CD1c-positive myeloid dendritic cell (primary cell): ENCODE data around the gene TPCN1.
A peak's percentile ranks its signal among the peaks of the same experiment; 100 is the strongest.

ENCODE experiments used
- DNase-seq: peaks from one replicate; pipeline ENCODE4 v3.0.0-alpha.2; 2016; ENCODE audit errors: extremely low spot score

Gene TPCN1

DNA sequence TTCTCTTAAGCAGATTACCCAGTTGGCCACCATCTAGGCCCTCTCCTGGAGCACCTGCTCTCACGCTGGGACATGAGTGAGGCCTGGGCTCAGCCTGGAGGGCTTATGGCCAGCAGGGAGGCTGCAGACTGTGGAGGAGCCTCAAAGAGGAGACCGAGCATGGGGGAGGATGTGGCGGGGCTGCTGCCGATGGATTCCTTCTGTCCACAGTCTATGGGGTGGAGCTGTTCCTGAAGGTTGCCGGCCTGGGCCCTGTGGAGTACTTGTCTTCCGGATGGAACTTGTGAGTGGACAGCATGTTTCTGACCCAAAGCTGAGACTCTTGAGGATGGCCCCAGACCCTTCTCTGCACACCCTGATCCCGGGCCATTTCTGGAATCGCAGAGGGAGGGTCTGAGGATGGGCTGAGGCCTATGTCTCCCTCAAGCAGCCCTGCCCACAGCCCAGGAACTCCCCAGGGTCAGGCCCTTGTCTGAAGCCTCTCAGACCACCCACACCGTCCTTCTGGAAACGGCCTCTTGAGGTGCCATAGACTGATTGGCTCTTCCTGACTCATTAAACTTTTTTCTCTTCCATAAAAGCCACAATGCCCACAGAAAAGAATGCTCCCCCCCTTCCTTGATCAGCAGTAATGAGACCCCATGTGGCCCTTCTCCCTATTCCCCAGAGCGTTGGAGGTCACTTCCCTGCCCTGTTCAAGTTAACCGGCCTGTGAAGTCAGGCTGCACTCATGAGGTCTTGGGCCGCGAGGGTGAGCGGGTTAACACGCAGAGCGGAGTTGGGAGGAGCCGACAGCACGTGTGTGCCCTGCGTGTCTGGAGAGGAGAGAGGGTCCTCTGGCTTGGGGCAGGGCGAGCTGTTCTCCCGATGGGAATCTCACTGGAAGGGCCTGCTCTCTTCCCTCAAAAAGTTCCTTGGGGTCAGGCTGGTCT, 64.7 kb downstream of the TPCN1 start:
- no peak for DNase-seq

DNA sequence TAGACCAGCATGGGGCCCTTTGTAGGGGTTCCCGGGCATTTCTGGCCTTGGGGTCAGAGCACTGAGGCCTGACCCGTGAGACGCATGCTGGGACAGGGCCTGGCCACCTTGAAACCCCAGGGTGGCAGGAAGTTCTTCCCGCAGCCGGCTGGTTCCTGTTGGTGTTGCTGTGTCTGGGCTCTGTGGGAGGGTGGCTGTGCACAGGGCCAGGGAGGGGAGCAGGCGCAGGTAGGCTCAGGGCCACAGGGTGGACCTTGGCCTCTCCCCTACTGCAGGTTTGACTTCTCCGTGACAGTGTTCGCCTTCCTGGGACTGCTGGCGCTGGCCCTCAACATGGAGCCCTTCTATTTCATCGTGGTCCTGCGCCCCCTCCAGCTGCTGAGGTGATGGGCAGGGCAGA, 65.4 kb downstream of the TPCN1 start:
- no peak for DNase-seq

DNA sequence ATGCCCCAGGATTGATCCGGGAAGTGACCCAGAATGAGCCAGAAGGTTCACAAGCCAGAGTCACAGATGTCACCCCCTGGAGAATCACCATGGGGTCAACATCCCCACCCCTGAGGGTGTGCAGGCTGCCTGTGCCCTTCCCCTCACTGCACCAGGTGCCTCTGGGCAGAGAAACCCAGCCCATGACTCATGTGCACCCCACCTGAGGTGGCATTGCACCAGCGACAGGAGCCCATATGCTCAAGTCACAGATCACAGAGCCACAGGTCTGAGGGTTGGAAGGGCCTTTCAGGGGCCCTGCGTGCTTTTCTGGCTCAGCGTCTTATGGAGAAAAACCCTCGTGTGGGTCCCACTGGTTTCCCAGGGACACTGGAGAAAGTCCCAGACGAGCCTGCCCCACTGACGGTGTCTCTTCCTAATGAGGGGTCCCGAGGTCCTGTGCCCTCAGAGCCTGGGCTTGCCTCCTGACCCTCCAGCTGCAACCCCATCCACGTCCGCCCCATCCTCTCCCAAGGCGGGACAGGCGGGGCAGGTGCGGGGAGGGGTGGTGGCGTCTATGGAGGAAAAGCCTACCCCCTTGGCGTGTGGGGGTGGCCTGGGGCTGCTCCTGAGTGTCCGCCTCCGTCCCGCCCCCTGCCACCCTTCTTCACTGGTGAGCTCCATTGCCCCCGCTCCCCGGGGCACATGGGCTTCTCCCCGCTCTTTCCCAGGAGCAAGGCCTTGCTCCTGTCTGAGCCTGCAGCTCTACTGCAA, 66.1 kb downstream of the TPCN1 start:
- no peak for DNase-seq

DNA sequence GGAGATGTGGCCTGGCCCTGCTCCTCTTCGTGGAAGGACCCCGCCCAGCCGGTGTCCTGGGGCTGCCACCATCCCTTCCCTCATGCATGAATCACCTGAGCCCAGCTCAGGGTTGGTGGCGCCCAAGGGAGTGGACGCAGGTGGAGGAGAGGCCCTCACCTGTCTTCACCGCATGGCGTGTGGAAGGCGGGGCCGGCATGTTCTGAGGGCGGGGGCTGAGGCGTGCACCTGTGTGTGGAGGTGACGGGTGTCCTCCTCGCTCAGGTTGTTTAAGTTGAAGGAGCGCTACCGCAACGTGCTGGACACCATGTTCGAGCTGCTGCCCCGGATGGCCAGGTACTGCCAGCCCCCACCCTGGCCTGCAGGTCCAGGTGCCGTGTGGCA, 66.6 kb downstream of the TPCN1 start:
- DNase-seq: no peak

DNA sequence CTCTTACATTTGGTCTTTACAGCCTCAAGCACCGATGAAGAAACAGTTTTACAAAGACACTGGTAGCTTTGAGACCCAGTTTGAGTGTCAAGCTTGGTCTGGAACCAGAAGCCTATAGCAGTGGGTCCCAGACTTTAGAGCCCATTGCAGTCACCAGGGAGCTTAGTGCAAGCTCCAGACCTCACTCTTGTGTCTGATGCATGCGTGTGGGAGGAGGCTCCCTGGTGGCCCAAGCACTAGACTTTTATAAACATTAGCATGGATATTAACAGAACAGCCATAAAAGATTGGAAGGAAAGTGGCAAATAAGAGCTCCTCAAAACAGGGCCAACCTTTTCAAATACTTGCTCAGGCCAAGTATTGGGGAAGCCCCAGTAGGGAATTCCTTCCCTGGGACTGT, 68.1 kb downstream of the TPCN1 start:
- DNase-seq: no peak

DNA sequence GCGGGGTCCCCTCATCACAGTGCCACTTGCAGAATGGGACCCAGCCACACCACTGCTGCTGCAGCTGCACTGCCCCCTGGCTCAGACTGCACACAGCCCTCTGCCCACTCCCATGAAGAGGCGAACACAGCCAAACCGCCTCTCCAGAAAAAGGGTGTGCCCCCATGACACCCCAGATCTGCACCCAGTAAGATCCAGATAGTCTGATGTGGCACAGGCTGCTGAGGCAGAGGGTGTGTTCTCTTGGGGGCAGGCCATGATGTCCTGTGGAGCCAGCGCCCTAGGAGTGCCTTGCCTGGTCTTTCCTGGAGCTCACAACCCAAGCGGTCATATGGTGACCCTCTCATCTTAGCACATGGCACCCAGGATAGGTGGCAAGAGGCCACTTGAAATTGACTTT, 69.2 kb downstream of the TPCN1 start:
- no peak for DNase-seq

DNA sequence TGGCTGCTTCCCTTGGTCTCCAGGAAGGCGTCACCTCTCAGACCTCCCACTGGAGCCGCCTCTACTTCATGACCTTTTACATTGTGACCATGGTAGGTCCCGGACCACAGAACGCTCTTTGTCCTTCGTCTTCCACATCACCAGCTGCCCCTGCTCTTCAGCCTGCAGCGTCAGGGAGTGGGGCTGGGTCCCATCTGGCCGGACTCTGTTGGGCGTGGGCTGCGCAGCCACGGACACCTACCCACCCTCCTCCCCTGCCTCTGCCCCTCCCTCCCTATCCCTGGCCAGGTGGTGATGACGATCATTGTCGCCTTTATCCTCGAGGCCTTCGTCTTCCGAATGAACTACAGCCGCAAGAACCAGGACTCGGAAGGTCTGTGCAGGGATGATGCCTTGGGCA, 70.3 kb downstream of the TPCN1 start:
- no peak for DNase-seq

DNA sequence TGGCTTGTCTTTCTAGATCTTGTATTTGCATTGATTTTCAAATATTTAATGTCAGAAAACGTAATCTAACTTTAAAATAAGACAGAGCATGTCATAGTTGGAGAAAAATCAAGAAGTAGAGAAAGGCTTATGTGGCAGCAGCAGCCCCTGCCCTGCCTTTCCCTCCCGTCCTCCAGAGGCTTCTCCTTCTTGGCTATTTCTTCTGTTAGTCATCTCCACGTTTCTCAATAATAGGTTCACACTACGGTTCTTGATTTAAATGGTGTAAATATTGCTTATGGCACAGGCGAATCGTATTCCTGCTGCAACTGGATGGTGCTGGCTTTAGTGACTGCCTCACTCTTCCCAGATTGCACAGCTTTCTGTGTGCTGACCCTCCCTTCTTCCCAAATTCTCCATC, 70.8 kb downstream of the TPCN1 start:
- DNase-seq: no peak

DNA sequence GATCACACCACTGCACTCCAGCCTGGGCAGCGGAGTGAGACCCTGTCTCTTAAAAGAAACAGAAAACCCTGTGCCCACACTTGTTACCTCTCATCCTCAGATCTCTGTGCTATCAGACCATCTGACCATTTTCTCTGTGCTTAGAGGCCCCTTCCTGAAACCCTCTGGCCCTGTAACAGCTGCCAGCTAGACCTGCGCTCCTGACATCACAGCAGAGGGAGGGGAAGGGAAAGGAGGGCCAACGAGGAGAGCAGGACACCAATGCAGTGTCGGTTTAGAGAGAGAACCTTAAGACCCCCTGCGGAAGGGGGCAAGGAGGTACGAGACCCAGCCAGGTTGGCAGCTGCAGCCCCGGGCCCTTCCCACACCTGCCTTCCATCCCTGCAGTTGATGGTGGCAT, 71.3 kb downstream of the TPCN1 start:
- no peak for DNase-seq

DNA sequence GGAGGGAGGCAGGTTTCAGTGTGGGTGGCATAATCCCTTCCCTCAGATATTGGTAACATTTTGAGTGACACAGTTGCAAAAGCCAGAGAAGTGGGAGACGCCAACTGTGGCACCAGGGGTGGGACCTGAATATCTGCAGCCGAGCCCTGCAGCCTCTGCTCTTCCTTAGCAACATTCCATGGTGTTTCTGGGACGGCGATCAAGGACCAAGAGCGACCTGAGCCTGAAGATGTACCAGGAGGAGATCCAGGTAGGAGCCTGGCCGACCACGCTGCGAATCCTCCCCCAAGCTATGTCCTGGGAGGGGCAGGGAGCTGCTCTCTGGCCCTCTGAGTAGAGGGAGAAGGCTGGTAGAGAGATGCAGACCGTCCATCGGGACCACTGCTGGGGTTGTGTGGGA, 71.8 kb downstream of the TPCN1 start:
- DNase-seq: no peak

DNA sequence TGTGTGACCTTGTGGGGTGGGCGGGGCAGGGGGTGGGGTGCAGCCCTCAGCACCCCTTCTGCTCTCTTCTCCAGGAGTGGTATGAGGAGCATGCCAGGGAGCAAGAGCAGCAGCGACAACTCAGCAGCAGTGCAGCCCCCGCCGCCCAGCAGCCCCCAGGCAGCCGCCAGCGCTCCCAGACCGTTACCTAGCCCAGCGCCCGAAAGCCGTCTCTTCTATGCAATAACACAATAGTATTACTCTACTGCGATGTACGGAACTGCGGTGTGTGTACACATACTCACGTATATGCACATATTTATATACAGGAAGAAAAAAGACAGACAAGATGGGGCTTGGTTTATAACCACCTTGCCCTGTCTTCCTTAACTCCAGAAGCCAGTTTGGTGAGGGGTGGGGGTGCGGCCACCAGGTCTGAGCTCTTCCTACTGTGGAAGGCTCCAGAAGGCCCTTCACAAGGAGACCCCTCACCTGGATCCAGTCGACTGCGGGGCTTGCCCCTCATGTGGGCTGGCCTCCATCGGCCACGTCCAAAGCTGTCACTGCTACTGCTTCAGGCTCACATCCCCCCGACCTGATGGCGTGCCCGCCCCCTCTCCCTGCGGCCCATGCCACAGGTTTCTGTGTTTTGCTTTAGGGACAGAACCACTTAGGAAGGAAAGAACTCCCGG, 74.8 kb downstream of the TPCN1 start:
- DNase-seq: no peak

DNA sequence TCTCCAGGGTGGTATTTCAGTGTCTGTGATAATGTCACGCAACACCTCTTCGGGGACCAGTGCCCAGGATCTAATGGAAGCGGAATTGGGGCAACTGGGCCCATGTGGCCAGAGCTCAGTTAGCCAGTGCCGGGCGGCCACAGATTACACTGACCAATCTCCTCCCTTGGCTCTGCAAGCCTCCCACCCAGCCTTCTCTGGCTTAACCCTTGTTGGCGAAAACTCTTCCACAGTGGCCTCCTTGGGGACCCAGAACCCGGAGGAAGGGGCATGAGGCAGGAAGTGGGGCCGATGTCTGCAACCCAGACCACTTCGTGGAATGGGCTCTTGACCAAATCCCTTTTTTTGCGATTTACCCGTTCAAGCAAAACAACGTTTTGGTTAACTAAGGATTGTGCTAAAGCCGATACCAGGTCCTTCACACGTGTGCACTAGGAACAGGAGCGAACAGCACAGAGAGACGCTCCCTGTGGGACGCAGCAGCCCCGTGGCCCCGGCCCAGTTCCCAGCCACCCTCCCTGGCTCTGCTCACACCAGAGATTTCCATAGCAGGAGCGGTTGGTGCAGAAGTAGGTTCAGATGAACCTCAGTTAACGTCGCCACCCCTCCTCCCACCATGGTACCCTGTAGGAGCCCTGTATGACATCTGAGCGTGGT, 75.4 kb downstream of the TPCN1 start:
- DNase-seq: no peak

DNA sequence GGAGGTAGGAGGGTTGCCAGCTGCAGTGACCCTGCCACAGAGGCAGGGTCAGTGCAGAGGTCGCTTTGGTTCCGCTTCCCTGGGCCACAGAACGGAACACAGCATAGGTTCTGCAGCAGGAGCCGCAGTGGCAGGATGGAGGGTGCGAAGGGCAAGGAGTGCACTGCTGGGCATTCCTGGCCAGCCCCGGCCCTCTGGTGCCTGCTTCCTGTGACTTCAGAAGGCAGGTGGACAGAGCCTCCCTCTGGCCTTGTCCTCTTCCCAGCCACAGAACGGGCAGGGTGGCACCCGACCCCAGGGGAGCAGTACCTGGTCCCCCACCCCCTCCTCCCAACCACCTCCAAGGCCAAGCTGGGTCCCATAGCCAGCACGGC, 75.9 kb downstream of the TPCN1 start:
- no peak for DNase-seq

DNA sequence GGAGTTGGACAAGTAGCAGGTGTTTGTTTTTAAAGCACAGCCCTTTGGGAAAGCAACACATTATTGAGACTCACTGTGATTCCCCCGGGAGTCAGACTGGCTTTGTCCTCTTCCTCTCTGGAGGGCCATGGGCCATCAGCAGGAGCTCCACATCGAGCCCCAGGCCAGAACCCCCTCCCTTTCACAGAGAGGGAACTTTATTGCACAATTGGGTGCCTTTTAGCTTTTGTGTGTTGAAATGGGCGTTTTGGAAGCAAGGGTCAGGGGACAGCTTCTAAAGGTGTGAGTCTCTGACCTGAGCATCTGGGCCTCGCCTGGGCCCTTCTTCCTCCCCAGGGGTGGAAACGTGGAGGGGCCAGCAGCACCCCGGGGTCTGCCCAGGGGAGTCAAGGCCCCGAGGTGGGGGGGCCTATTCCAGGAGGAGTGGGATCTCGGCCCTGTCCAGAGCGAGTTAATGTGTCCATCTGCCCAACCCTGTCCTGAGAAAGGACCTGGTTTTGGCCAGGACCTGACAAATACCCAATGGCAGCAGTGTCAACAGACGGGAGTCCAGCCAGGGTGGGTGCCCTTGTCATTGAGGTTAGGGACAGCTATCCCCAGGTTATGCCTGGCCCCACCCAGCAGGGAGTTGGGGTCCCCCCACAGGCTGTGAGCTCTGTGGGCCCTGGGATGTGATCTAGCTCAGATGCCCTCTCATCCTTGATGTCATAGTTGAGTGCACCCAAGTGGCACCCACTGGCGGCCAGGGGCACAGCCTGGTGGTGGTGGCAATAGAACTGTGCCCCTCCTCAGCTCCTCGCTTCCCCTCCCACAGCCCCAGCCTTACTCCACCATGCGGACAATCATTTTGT, 76.6 kb downstream of the TPCN1 start:
- no peak for DNase-seq

DNA sequence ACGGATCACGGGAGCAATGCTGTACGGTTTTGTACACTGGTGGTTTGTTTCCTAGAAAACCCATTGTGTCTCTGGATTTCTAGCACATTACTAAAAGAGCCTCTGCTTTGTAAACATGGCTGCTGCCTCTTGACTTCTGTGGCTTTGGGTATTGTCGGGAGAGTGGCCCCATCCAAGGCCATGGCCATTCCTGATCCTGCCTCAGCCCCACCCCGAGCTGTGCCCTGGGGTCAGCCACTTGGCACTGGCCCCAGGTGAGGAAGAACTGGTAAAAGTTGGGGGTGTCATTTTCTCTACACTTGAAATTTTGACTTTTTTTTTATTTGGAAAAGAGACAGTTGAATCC, 77.2 kb downstream of the TPCN1 start:
- no peak for DNase-seq

DNA sequence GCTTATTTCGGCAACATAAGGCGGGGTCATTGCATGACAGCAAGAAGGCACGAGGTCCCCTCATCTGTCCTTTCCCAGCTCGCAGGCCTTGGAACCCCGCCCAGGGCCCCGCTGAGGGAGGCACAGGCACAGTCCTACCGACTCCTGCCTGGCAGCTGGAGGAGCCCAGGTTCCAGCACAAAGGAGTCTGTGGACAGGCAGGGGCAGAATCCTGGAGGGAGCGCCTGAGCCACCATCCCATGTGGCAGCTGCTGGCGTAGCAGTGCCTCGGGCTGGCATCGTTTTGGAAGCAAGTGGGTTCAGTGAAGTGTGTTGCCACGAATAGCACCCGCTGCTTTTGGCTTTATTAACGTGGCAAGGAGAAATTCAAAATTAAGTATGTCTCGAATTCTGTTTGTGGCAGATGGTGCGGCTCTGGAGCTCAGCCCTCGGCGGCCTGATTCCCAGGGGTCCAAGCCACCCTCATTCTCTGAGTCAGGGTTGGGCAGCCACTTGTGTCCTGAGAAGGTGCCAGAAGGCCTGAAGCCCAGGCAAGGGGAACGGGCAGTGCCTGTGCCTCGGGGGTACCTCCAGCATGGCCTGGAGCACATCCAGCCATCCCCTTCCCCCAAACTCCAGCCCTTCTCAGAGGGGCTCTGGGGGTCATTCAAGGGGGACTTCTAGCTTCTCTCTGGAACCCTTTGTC, 77.7 kb downstream of the TPCN1 start:
- DNase-seq: no peak

DNA sequence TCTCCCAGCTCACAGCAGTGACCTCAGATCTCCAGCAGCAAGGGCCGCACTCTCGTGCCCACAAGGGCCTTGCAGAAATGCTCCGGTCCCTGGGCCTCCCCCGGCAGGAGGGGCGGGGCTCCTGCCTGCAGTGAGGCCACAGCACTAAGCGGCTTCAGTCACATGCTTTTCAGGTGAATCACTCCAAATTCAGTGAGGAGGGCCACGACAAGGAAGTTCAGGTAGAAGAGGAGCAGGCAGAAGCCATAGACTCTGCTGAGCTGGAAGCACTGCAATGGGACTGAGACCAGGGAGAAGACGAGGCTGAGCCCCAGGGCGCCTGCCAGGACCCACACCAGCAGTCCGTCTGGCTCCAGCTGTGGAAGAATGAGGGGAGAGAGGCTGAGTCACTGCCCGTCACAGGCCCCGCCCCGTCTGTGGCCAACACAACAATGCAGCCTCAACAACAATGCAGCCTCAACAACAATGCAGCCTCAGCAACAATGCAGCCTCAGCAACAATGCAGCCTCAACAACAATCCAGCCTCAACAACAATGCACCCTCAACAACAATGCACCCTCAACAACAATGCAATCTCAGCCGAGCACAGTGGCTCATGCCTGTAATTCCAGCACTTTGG, 78.5 kb downstream of the TPCN1 start:
- no peak for DNase-seq

DNA sequence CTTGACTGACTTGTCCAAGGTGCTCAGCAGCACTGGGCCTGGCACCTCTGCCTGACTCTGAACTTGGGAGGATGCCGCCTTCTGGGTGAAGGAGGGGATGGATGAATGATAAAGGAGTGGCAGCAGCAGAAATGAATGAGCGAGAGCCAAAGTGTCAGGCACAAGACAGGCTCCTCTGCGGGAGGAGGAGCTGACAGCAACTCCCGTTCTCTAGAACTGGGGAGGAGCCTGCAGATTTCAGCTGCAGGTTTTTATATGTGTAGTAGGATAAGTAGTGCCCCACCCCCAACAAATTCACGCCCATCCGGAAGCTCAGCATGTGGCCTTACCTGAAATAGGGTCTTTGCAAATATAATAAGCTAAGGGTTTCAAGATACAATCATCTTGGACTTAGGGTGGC, 80.5 kb downstream of the TPCN1 start:
- no peak for DNase-seq

DNA sequence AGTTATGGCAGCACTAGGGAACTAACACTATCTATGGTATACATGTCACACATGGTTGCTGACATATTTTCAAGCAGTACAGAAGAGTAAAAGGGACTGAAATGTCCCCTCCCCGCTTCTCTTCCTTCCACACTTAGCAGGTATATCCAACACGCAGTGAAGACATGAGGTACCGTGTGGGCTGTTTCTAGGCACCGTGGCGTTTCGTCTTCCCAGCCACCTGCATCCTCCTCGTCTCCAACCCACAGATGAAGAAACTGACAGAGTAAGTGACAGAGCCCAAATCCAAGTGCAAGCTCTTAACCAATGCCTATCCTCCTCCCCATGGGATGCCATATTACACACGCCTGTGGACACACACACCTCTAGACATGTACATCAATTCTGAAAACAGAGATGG, 81.2 kb downstream of the TPCN1 start:
- DNase-seq: no peak

DNA sequence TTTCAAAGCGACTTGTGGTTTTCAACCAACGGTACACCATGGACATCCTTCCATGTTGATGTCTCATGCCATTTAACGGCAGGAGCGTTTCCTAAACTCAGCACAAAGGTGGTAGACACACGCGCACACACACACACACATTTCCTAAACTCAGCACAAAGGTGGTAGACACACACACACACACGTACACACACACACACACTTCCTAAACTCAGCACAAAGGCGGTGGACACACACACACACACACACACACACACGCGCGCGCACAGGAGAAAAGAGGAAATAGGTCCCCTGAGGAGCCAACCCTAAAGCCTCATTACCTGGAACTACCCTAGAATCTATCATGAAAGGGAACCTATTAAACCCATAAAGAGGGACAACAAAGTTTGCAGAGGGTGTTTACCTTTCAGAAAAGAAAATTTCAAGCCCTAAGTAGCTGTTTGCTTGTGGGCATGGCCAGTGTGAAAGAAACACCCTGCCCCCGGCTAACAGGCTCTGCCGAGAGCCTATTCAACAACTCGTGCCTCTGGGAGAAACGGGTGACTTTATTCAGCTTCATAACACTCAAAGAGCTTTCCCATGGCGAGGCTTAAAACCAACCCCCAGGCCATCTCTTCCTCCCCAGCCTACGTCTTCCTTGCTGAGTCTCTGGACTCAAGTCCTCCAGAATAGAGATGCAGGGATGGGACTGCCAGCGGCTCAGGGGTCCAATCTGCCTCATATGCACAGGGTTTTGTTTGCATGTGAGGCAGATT, 81.8 kb downstream of the TPCN1 start:
- peak; percentile 61 for DNase-seq
